Endodermal cell (in vitro differentiated cells): Measurements from ENCODE around the gene GEMIN5. TPM values are rescaled to one million over a fixed set of nuclear protein-coding genes. Genes with fewer than 3 reads are reported as not detected.
A peak's percentile ranks its signal among the peaks of the same experiment; 100 is the strongest.

ENCODE experiments used
- DNase-seq: peaks from one replicate; pipeline ENCODE4 v3.0.0-alpha.2; 2017
- H3K27ac ChIP-seq: 2 replicates; pipeline ENCODE4 v1.5.1; 2013; ENCODE audit warnings: mild to moderate bottlenecking, low read depth, low read length, moderate library complexity
- H3K27me3 ChIP-seq: 2 replicates; pipeline ENCODE4 v1.6.1; 2013; ENCODE audit warnings: mild to moderate bottlenecking, low read length, moderate library complexity; ENCODE audit not compliant: insufficient read depth, control insufficient read depth, poor library complexity, severe bottlenecking
- H3K36me3 ChIP-seq: 2 replicates; pipeline ENCODE4 v1.7.0; 2013; ENCODE audit warnings: mild to moderate bottlenecking, low read length, moderate library complexity; ENCODE audit not compliant: control insufficient read depth, insufficient read depth
- H3K4me1 ChIP-seq: one replicate; pipeline ENCODE4 v1.7.0; 2013; ENCODE audit warnings: low read length; ENCODE audit not compliant: control insufficient read depth, insufficient read depth
- H3K4me3 ChIP-seq: 2 replicates; pipeline ENCODE4 v1.5.1; 2013; ENCODE audit warnings: mild to moderate bottlenecking, low read length, moderate library complexity
- H3K9ac ChIP-seq: 2 replicates; pipeline ENCODE4 v1.6.1; 2013; ENCODE audit warnings: mild to moderate bottlenecking, low read length, moderate library complexity; ENCODE audit not compliant: poor library complexity, severe bottlenecking; ENCODE audit errors: extremely low read depth
- H3K9me3 ChIP-seq: 2 replicates; pipeline ENCODE4 v1.6.1; 2013; ENCODE audit warnings: mild to moderate bottlenecking, low read length, moderate library complexity; ENCODE audit not compliant: control insufficient read depth
- H3K27ac Mint-ChIP-seq: 2 replicates; pipeline ENCODE4 v1.8.0; 2020; ENCODE audit warnings: mixed read lengths
- H3K27me3 Mint-ChIP-seq: 2 replicates; pipeline ENCODE4 v1.8.0; 2021; ENCODE audit warnings: mild to moderate bottlenecking, mixed read lengths; ENCODE audit not compliant: insufficient read depth
- H3K36me3 Mint-ChIP-seq: 2 replicates; pipeline ENCODE4 v1.8.0; 2020; ENCODE audit warnings: low read depth, mixed read lengths
- H3K4me1 Mint-ChIP-seq: 2 replicates; pipeline ENCODE4 v1.8.0; 2020; ENCODE audit warnings: mixed read lengths
- H3K4me3 Mint-ChIP-seq: 2 replicates; pipeline ENCODE4 v1.8.0; 2020; ENCODE audit warnings: mild to moderate bottlenecking, moderate library complexity, mixed read lengths
- H3K9me3 Mint-ChIP-seq: 2 replicates; pipeline ENCODE4 v1.8.0; 2020; ENCODE audit warnings: mild to moderate bottlenecking, mixed read lengths
- WGBS, 2 experiments: methylation state at CpG; one replicate each; pipeline versions ENCODE4 v1.1.5 to v1.1.7; 2013; ENCODE audit warnings: missing lambda C conversion rate in 2 of 2, mixed read lengths in 1 of 2; ENCODE audit not compliant: insufficient coverage in 1 of 2, insufficient read length in 1 of 2; 5-methylcytosine and 5-hydroxymethylcytosine counted together
- total RNA-seq, 2 donors: library from RNA; stranded (reverse); fragmentation: NEBNext Ultra II Directional in 1 of 2; extraction: Animal tissue kit (Norgen Biotek cat#: 25700) in 1 of 2; gene quantifications; 2 replicates in 1 of 2; 3 replicates in 1 of 2; pipeline ENCODE4 v1.2.1, GENCODE V29; 2021
- TF ChIP-seq, protein P1 (sequence below): fragments of 200-600 bp; sonication (generic); conservative IDR thresholded peaks from 2 replicates; pipeline ENCODE4 v1.5.0; 2021; ENCODE audit warnings: antibody characterized with exemption, mild to moderate bottlenecking

GEMIN5 gene
- total RNA-seq, 2 donors from 2014 or later = 25.6 to 26.4 TPM

DNA sequence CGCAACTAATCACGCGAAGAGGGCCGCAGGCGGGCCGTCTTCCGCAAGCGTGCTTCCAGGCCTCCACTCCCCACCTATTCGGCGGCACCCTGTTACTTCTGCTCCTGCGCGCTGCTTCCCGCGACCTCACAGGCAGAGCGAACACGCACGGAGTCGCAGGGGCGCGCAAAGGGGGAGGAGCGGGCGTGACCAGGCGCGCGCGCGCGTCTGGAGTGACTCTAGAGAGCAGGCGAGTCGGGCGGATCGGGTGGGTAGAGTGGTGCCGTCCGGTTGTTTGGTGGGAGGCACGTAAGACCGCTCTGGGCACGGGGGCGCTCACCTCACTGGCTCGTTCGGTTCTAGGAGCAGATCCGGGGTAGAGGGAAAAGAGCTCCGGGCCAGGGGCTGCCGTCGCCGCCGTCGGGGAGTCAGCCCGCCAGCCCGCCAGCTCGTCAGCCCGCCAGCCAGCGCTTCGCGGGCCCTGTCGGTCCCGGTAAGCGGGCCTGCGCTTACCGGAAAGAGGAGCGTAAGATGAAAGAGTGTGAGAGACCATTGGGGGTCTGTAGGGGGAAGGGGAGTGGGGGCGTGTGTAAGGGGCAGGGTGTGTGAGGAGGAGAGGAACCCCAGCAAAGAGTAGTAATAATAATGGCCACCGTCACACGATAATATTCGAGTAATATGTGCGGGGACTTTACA lies 79.6 kb downstream of the GEMIN5 start, which contains the start of gene CNOT8:
Gene CNOT8 (plus strand): TSS at position 331 of the 675 bp plus-strand sequence. CDS start 4,652 bp downstream, outside the sequence.
- H3K27ac Mint-ChIP-seq = peak within 1 kb of the TSS; percentile 100
- H3K27me3 Mint-ChIP-seq = no peaks in the 10 kb centered on the region
- Histone ChIP-seq H3K4me1 (peaks cover 4% of the 10 kb centered on the region), H3K4me3 (peak within 1 kb of the TSS; percentile 95), H3K9ac (peak within 1 kb of the TSS; percentile 87), H3K27me3 (no peaks in the 10 kb centered on the region), H3K36me3 (peaks cover 5% of the 10 kb centered on the region), H3K9me3 (no peaks in the 10 kb centered on the region), H3K27ac (peak within 1 kb of the TSS; percentile 100)
- H3K4me1 Mint-ChIP-seq = peaks cover 22% of the 10 kb centered on the region
- peak; percentile 99 for DNase-seq
- H3K9me3 Mint-ChIP-seq = no peaks in the 10 kb centered on the region
- H3K36me3 Mint-ChIP-seq = peaks cover 9% of the 10 kb centered on the region
- H3K4me3 Mint-ChIP-seq = peak within 1 kb of the TSS; percentile 93
- WGBS, 2 experiments = 0% methylated on average over 13 to 65 of the region's 65 CpGs
- TF ChIP-seq, protein P1, sequence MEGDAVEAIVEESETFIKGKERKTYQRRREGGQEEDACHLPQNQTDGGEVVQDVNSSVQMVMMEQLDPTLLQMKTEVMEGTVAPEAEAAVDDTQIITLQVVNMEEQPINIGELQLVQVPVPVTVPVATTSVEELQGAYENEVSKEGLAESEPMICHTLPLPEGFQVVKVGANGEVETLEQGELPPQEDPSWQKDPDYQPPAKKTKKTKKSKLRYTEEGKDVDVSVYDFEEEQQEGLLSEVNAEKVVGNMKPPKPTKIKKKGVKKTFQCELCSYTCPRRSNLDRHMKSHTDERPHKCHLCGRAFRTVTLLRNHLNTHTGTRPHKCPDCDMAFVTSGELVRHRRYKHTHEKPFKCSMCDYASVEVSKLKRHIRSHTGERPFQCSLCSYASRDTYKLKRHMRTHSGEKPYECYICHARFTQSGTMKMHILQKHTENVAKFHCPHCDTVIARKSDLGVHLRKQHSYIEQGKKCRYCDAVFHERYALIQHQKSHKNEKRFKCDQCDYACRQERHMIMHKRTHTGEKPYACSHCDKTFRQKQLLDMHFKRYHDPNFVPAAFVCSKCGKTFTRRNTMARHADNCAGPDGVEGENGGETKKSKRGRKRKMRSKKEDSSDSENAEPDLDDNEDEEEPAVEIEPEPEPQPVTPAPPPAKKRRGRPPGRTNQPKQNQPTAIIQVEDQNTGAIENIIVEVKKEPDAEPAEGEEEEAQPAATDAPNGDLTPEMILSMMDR = no peak

DNA sequence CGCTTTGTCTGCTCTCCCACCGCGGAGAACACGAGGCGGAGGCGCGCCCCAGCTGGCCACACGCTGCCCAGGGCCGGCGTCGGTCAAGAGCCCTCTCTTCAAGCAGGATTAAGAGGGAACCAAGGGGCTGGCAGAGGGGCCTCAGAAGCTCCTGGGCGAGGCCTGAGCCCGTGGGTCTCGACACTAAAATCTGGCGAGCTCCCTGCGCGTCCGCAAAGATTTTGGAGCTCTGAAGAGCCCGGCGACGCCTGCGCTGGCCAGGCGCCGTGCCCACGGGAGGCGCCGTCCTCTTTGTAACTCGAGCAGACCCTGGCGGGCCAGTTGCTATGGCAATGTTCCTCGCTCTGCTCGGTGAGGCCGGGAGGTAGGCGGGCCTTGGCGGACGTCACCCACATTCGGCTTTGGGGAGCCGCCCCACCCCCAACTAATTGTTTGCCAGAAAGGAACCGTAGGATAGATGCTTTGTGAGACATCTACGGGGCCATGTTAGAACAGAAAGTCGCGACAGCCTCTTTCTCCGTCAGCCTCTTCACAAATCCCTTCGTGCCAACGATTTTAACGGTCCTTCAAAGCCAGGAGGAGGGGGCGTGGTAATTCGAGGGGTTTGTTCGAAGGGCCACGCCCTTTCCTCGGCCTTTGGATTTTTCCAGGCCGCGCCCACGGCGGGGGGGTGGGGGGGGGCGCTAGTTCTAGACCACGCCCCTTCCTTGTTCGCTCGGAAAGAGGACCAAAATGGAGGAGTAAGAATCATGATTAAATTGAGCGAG lies 80.3 kb downstream of the GEMIN5 start:
- Mint-ChIP-seq H3K27me3 (no peaks in the 10 kb centered on the region), H3K4me3 (peak overlapping the region; percentile 93), H3K9me3 (no peaks in the 10 kb centered on the region), H3K27ac (peak overlapping the region; percentile 100), H3K36me3 (peaks cover 3% of the 10 kb centered on the region), H3K4me1 (peaks cover 22% of the 10 kb centered on the region)
- H3K27ac ChIP-seq = peak overlapping the region; percentile 100
- H3K27me3 ChIP-seq = no peaks in the 10 kb centered on the region
- H3K9me3 ChIP-seq = no peaks in the 10 kb centered on the region
- H3K4me1 ChIP-seq = peaks cover 4% of the 10 kb centered on the region
- peak; percentile 98 for DNase-seq
- no peaks in the 10 kb centered on the region for H3K36me3 ChIP-seq
- TF ChIP-seq, protein P1 = peak; percentile 40
- WGBS, 2 experiments = 0% methylated on average over 31 to 58 of the region's 59 CpGs
- peak overlapping the region; percentile 87 for H3K9ac ChIP-seq
- peak overlapping the region; percentile 95 for H3K4me3 ChIP-seq

DNA sequence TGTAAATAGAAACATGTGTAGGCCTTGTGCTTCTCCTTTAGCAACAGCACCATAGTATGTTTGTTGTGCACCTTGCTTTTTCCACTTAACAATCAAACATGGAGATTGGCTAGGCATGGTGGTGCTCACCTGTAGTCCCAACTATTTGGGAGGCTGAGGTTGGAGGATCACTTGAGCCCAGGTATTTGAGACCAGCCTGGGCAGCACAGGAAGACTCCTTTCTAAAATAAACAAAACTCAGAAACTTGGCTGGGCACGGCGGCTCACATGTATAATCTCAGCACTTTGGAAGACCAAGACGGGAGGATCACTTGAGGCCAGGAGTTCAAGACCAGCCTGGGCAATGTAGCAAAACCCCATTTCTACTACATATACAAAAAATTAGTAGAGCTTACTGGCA lies 86.7 kb downstream of the GEMIN5 start:
- H3K4me1 Mint-ChIP-seq = peaks cover 17% of the 10 kb centered on the region
- Histone ChIP-seq H3K4me3 (no peak overlapping the region), H3K4me1 (no peaks in the 10 kb centered on the region), H3K27me3 (no peaks in the 10 kb centered on the region), H3K9me3 (no peaks in the 10 kb centered on the region), H3K27ac (no peak overlapping the region), H3K9ac (no peak overlapping the region), H3K36me3 (no peaks in the 10 kb centered on the region)
- TF ChIP-seq, protein P1 = no peak
- H3K27me3 Mint-ChIP-seq = peaks cover 3% of the 10 kb centered on the region
- H3K4me3 Mint-ChIP-seq = no peak overlapping the region
- no peaks in the 10 kb centered on the region for H3K9me3 Mint-ChIP-seq
- WGBS, 2 experiments = 91% methylated on average over 3 of the region's 3 CpGs; no CpG with 5 or more reads in 1 of the 2 experiments
- H3K27ac Mint-ChIP-seq = no peak overlapping the region
- no peak for DNase-seq
- no peaks in the 10 kb centered on the region for H3K36me3 Mint-ChIP-seq
